HCT116 (cell line): ENCODE measurements around the gene RORB.

Source experiments
- EZH2 ChIP-seq: fragments of 200-600 bp; sonication (generic); IDR thresholded peaks from 2 replicates; pipeline ENCODE4 v1.6.1; 2017; ENCODE audit warnings: antibody characterized with exemption, mixed run types
- POLR2A ChIP-seq: IDR thresholded peaks from 2 replicates; pipeline ENCODE4 v1.7.0; 2011; ENCODE audit warnings: borderline replicate concordance; ENCODE audit not compliant: insufficient read depth, insufficient read length; ENCODE audit errors: extremely low read depth
- SP1 ChIP-seq: IDR thresholded peaks from 2 replicates; pipeline ENCODE4 v1.6.1; 2012; ENCODE audit warnings: low read depth
- TF ChIP-seq, protein P1 (sequence below), 3 experiments: fragments of 200-600 bp in 1 of 3; sonication (generic) in 1 of 3; IDR thresholded peaks in 2 of 3; conservative IDR thresholded peaks in 1 of 3; 2 replicates each; pipeline ENCODE4 v1.5.1; 2012 to 2017; ENCODE audit warnings: low read depth in 2 of 3, low read length in 2 of 3, antibody characterized with exemption in 1 of 3, borderline replicate concordance in 1 of 3, control low read depth in 1 of 3, mild to moderate bottlenecking in 1 of 3, mixed read lengths in 1 of 3, mixed run types in 1 of 3, moderate library complexity in 1 of 3; ENCODE audit not compliant: insufficient read depth in 1 of 3

DNA sequence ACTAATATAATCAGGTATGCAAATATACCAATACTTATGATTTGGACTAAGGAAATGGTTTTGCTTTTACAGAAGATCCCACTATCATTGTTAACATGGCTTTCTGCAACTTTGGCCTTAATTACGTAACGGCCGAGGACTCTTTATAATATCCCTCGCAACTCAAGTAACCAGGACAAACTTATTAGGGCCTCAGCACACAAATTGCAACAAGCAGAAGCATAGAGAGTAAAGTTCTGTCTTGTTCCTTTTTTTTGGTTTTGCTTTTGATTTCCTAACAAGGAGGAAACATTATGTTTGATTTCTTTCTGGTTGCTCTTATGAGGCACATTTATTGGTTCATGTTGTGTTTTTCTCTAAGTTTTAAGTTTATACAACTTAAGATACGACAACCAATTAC, 60.4 kb downstream of the RORB start:
- no peak for TF ChIP-seq POLR2A
- TF ChIP-seq, protein P1, sequence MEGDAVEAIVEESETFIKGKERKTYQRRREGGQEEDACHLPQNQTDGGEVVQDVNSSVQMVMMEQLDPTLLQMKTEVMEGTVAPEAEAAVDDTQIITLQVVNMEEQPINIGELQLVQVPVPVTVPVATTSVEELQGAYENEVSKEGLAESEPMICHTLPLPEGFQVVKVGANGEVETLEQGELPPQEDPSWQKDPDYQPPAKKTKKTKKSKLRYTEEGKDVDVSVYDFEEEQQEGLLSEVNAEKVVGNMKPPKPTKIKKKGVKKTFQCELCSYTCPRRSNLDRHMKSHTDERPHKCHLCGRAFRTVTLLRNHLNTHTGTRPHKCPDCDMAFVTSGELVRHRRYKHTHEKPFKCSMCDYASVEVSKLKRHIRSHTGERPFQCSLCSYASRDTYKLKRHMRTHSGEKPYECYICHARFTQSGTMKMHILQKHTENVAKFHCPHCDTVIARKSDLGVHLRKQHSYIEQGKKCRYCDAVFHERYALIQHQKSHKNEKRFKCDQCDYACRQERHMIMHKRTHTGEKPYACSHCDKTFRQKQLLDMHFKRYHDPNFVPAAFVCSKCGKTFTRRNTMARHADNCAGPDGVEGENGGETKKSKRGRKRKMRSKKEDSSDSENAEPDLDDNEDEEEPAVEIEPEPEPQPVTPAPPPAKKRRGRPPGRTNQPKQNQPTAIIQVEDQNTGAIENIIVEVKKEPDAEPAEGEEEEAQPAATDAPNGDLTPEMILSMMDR (IDR thresholded peaks at IDR 0.05 in 2 of 3, conservative IDR thresholded peaks at IDR 0.05 in 1 of 3; ENCODE audit: borderline replicate concordance in 1 of 3, insufficient read depth in 1 of 3, low read depth in 2 of 3, low read length in 2 of 3), result no peak
- TF ChIP-seq EZH2, result no peak
- no peak for TF ChIP-seq SP1
